SK-N-SH treated with all-trans-retinoic acid at 6 μM for 48 hours (cell line): ENCODE measurements around the gene RERE.

ENCODE experiments used
- ATAC-seq: fragments of 200-7000 bp; cut with Tn5 transposase; 3 replicates; pipeline ENCODE4 v1.9.1; 2020; ENCODE audit warnings: mild to moderate bottlenecking, moderate library complexity
- ARNTL ChIP-seq: fragments of 450-650 bp; formaldehyde crosslinking; IDR thresholded peaks from 2 replicates; pipeline ENCODE4 v1.5.0; 2020; ENCODE audit warnings: low read depth, mild to moderate bottlenecking, moderate library complexity, borderline replicate concordance
- BACH2 ChIP-seq: fragments of 250-450 bp; sonication (Bioruptor Pico); IDR thresholded peaks from 2 replicates; pipeline ENCODE4 v1.9.0; 2021; ENCODE audit warnings: mild to moderate bottlenecking, borderline replicate concordance
- CREB5 ChIP-seq: fragments of 250-450 bp; sonication (Bioruptor Pico); IDR thresholded peaks from 2 replicates; pipeline ENCODE4 v1.5.1; 2020; ENCODE audit warnings: low read depth, mild to moderate bottlenecking, moderate library complexity
- CSDC2 ChIP-seq: fragments of 250-450 bp; sonication (Bioruptor Pico); IDR thresholded peaks from 2 replicates; pipeline ENCODE4 v1.5.0; 2020; ENCODE audit warnings: mild to moderate bottlenecking, moderate library complexity
- ESRRG ChIP-seq: fragments of 250-450 bp; sonication (Bioruptor Pico); IDR thresholded peaks from 2 replicates; pipeline ENCODE4 v1.6.1; 2021; ENCODE audit warnings: mild to moderate bottlenecking
- GLIS3 ChIP-seq: fragments of 250-450 bp; sonication (Bioruptor Pico); IDR thresholded peaks from 2 replicates; pipeline ENCODE4 v1.5.0; 2020; ENCODE audit warnings: mild to moderate bottlenecking, moderate library complexity
- ISL1 ChIP-seq: fragments of 250-450 bp; sonication (Bioruptor Pico); IDR thresholded peaks from 2 replicates; pipeline ENCODE4 v2.1.2; 2022; ENCODE audit warnings: mild to moderate bottlenecking, moderate library complexity
- OSR1 ChIP-seq: fragments of 250-450 bp; sonication (Bioruptor Pico); IDR thresholded peaks from 2 replicates; pipeline ENCODE4 v1.8.0; 2022; ENCODE audit warnings: moderate library complexity, mild to moderate bottlenecking, inconsistent platforms
- PATZ1 ChIP-seq: fragments of 250-450 bp; sonication (Bioruptor Pico); IDR thresholded peaks from 2 replicates; pipeline ENCODE4 v1.8.0; 2020; ENCODE audit warnings: mild to moderate bottlenecking, moderate library complexity, borderline replicate concordance
- POU6F1 ChIP-seq: fragments of 250-450 bp; sonication (Bioruptor Pico); IDR thresholded peaks from 2 replicates; pipeline ENCODE4 v1.8.0; 2021; ENCODE audit warnings: low read depth, mild to moderate bottlenecking, moderate library complexity, borderline replicate concordance
- PPARA ChIP-seq: fragments of 250-450 bp; sonication (Bioruptor Pico); IDR thresholded peaks from 2 replicates; pipeline ENCODE4 v1.5.0; 2020; ENCODE audit warnings: mild to moderate bottlenecking, borderline replicate concordance
- RARB ChIP-seq: fragments of 250-450 bp; sonication (Bioruptor Pico); IDR thresholded peaks from 2 replicates; pipeline ENCODE4 v1.8.0; 2021; ENCODE audit warnings: mild to moderate bottlenecking, moderate library complexity
- SNAI2 ChIP-seq: fragments of 250-450 bp; sonication (Bioruptor Pico); IDR thresholded peaks from 2 replicates; pipeline ENCODE4 v1.5.0; 2020; ENCODE audit warnings: mild to moderate bottlenecking, moderate library complexity
- TCF4 ChIP-seq: fragments of 250-450 bp; sonication (Bioruptor Pico); IDR thresholded peaks from 2 replicates; pipeline ENCODE4 v1.8.0; 2021; ENCODE audit warnings: mild to moderate bottlenecking, moderate library complexity, borderline replicate concordance
- TOX ChIP-seq: fragments of 250-450 bp; sonication (Bioruptor Pico); IDR thresholded peaks from 2 replicates; pipeline ENCODE4 v1.8.0; 2021; ENCODE audit warnings: mild to moderate bottlenecking, moderate library complexity, borderline replicate concordance
- TSHZ2 ChIP-seq: fragments of 250-450 bp; sonication (Bioruptor Pico); IDR thresholded peaks from 2 replicates; pipeline ENCODE4 v1.5.0; 2020; ENCODE audit warnings: mild to moderate bottlenecking, moderate library complexity
- ZFP3 ChIP-seq: fragments of 250-450 bp; sonication (Bioruptor Pico); IDR thresholded peaks from 2 replicates; pipeline ENCODE4 v1.5.0; 2020; ENCODE audit warnings: mild to moderate bottlenecking, moderate library complexity
- ZNF565 ChIP-seq: fragments of 450-650 bp; formaldehyde crosslinking; conservative IDR thresholded peaks from 2 replicates; pipeline ENCODE4 v1.5.0; 2020; ENCODE audit warnings: low read depth, mild to moderate bottlenecking, moderate library complexity
- ZNF70 ChIP-seq: fragments of 450-650 bp; formaldehyde crosslinking; IDR thresholded peaks from 2 replicates; pipeline ENCODE4 v1.5.0; 2020; ENCODE audit warnings: mild to moderate bottlenecking, moderate library complexity
- ZNF8 ChIP-seq: fragments of 450-650 bp; formaldehyde crosslinking; IDR thresholded peaks from 2 replicates; pipeline ENCODE4 v1.5.0; 2020; ENCODE audit warnings: mild to moderate bottlenecking, moderate library complexity

RERE gene

GRCh38 chr1:8455700-8456307 is 361.6 kb downstream of the RERE start:
- no peak for TF ChIP-seq TCF4 (CRISPR knock-in tag)
- no peak for TF ChIP-seq CREB5 (CRISPR knock-in tag)
- no peak for TF ChIP-seq CSDC2 (CRISPR knock-in tag)
- no peak for TF ChIP-seq ARNTL (CRISPR knock-in tag)
- TF ChIP-seq ZNF8 (CRISPR knock-in tag): no peak
- TF ChIP-seq ZNF70 (CRISPR knock-in tag): no peak
- no peak for TF ChIP-seq ISL1 (CRISPR knock-in tag)
- no peak for TF ChIP-seq PPARA (CRISPR knock-in tag)
- no peak for TF ChIP-seq ZNF565
- no peak for TF ChIP-seq PATZ1 (CRISPR knock-in tag)
- no peak for TF ChIP-seq SNAI2 (CRISPR knock-in tag)
- TF ChIP-seq BACH2 (CRISPR knock-in tag): no peak
- TF ChIP-seq OSR1 (CRISPR knock-in tag): no peak
- no peak for TF ChIP-seq RARB
- no peak for TF ChIP-seq TSHZ2 (CRISPR knock-in tag)
- peak; percentile 66 for ATAC-seq

GRCh38 chr1:8450312-8450711 is 367.1 kb downstream of the RERE start:
- ATAC-seq: no peak
- TF ChIP-seq ZNF565: no peak
- TF ChIP-seq POU6F1 (CRISPR knock-in tag): no peak
- no peak for TF ChIP-seq ESRRG
- TF ChIP-seq PATZ1 (CRISPR knock-in tag): no peak
- TF ChIP-seq TCF4 (CRISPR knock-in tag): no peak
- no peak for TF ChIP-seq TOX (CRISPR knock-in tag)
- no peak for TF ChIP-seq ZFP3
- TF ChIP-seq PPARA (CRISPR knock-in tag): no peak
- no peak for TF ChIP-seq BACH2 (CRISPR knock-in tag)
- no peak for TF ChIP-seq GLIS3 (CRISPR knock-in tag)
- TF ChIP-seq ISL1 (CRISPR knock-in tag): no peak
- no peak for TF ChIP-seq CREB5 (CRISPR knock-in tag)
- no peak for TF ChIP-seq ZNF70 (CRISPR knock-in tag)
